ENCODE measurements around the gene RFPL4AL1.
"Not testable (repeated sequence)": the region's sequence is repeated elsewhere in the genome, so short reads cannot be mapped to it uniquely, and the experiment has no call there.

Gene RFPL4AL1

GRCh38 chr19:55768818-55769217 lies at the start of gene RFPL4AL1:
Gene RFPL4AL1 (plus strand): TSS chr19:55769118. CDS start chr19:55771805, 2,687 bp downstream.
- not testable (repeated sequence) for DNase-seq

DNA sequence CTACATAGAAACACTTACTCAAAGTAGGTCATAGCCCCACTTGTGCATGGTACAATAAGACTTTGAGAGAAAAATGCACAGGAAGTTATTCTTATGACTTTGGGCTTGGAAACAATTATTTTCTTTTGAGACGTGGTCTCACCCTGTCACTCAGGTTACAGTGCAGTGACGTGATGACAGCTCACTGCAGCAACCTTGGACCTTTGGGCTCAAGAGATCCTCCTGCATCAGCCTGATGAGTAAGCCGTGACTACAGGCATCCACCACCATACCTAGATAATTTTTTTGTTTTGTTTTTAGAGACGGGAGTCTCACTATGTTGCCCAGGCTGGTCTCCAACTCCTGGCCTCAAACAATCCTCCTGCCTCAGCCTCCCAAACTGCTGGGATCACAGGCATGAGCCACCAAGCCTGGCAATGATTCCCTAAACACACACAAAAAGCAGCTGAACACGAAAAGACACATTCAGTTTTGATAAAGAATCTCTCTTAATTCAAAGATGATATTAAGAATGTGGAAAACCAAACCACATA lies 48.6 kb upstream of the RFPL4AL1 start:
- DNase-seq: no peak

- DNase-seq: no peak
These were observed 48.1 kb upstream of the RFPL4AL1 start for GRCh38 chr19:55720801-55721200.

DNA sequence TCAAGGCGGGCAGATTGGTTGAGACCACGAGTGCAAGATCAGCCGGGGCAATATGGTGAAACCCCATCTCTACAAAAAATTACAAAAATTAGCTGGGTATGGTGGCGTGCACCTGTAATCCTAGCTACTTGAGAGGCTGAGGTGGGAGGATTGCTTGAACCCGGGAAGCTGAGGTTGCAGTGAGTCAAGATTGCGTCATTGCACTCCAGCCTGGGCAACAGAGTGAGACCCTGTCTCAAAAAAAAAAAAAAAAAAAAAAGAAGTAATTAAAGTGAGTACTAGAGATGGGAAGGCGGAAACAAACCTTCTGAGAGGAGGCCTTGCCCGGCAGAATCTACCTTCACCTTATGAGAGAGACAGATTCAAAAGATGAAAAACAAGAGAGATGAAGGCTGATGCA lies 45.4 kb upstream of the RFPL4AL1 start:
- no peak for DNase-seq

GRCh38 chr19:55730378-55730777 lies 38.5 kb upstream of the RFPL4AL1 start:
- DNase-seq: not testable (repeated sequence)

DNA sequence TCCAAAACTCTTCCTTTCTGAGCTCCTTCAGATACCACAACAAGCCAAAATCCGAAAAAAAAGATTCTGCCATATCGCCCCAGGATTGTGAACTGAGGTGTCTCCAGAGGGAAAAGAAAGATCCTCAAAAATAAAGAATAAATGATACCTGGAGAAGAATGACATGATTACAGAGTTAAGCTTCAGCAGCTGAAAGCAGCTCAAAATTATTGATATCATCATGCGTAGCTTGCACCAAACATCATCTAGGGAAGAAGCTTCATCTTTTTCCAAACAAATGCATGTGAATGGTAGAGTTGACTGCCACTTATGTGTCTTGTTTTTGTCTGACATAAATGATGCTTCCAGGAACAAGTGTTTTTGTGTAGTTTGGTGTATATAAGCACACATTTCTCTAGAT lies 30.6 kb upstream of the RFPL4AL1 start, which contains the start of gene NLRP9:
NLRP9 (minus strand) TSS at position 101 of the 400 bp plus-strand sequence; CDS start at position 73, 28 bp downstream.
- no peak for DNase-seq

- no peak for DNase-seq
These were observed 18.2 kb upstream of the RFPL4AL1 start for GRCh38 chr19:55750715-55751114.

- no peak for DNase-seq
These were observed 15.5 kb upstream of the RFPL4AL1 start for GRCh38 chr19:55753401-55753800.

GRCh38 chr19:55756808-55757207 lies 12.1 kb upstream of the RFPL4AL1 start:
- DNase-seq: not testable (repeated sequence)

DNA sequence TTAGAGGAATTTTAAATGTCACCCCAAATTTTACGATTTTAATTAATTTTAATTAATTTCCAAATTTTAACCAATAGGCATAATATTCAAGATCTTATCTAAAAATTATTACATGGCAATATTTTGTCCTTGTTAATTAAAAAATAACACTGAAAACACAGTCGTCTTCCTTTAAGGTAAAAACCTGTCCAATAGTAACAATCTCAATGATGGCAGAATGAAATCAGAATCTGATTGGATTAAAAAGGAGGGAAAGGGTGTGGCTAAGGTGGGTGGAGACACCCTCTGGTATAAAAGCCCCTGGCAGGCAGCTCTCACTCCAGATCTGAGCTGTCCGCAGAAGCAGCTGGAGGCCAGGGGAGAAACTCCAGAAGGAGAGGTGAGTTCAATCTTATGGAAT lies 10.1 kb upstream of the RFPL4AL1 start, which contains the start of gene RFPL4A:
RFPL4A (plus strand) TSS at position 301 of the 400 bp plus-strand sequence. CDS start 2,704 bp downstream, outside the sequence.
- not testable (repeated sequence) for DNase-seq

DNA sequence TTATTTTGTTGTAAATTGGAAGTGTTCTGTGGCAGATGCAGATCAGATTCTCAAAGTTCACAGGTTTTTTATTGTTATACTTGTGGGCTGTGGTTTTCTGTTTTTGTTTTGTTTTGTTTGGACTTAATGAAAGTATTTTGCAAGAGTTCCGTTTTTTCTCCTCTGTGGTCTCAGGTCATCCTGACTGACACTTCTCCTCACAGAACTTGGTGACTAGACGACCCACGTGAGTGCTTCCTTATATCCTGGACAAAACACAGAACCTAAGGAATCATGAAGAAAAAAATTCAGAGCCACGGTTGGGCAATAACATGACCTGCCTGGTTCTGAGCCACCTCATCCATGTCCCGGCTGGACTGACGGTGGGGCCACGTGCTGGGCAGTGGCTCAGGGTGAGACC lies 2.5 kb upstream of the RFPL4AL1 start:
- DNase-seq: no peak

GRCh38 chr19:55769632-55770031 lies 714 bp downstream of the RFPL4AL1 start:
- DNase-seq: not testable (repeated sequence)

DNA sequence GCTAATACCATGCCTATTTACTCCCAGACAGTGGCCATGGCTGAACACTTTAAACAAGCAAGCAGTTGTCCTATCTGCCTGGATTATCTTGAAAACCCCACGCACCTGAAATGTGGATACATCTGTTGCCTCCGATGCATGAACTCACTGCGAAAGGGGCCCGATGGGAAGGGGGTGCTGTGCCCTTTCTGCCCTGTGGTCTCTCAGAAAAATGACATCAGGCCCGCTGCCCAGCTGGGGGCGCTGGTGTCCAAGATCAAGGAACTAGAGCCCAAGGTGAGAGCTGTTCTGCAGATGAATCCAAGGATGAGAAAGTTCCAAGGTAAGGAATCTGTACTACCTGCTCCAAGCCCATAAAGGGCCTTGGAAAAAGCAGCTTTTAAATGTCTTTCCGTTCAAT lies 8.6 kb downstream of the RFPL4AL1 start:
- DNase-seq: no peak

- DNase-seq: no peak
These were observed 9.4 kb downstream of the RFPL4AL1 start for GRCh38 chr19:55778331-55778730.

- no peak for DNase-seq
These were observed 12.2 kb downstream of the RFPL4AL1 start for GRCh38 chr19:55781112-55781511.

- no peak for DNase-seq
These were observed 26.1 kb downstream of the RFPL4AL1 start for GRCh38 chr19:55795021-55795420.

- DNase-seq: no peak
These were observed 32.5 kb downstream of the RFPL4AL1 start for GRCh38 chr19:55801416-55801815.

- no peak for DNase-seq
These were observed 33.4 kb downstream of the RFPL4AL1 start for GRCh38 chr19:55802281-55802680.

- DNase-seq: peak; percentile 98
These were observed 40.6 kb downstream of the RFPL4AL1 start for GRCh38 chr19:55809381-55810058.

DNA sequence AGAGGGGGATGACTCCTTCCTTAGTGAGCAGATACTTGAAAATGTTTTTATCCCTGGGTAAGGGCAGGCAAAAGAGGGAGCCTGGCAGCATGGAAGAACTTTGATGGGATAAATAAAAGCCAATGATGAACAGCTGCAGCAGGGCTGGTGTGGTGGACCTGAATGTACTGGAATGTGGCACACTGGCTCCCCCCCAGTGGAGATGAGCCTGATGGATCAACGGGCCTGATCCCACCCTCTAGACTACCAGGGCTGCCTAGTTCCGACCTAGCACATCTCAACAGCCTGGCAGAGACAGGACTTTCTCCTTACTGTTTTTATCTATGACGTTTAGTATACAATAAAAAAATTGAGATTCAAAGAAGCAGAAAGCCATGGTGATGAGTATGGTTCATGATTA lies 42.4 kb downstream of the RFPL4AL1 start:
- no peak for DNase-seq

DNA sequence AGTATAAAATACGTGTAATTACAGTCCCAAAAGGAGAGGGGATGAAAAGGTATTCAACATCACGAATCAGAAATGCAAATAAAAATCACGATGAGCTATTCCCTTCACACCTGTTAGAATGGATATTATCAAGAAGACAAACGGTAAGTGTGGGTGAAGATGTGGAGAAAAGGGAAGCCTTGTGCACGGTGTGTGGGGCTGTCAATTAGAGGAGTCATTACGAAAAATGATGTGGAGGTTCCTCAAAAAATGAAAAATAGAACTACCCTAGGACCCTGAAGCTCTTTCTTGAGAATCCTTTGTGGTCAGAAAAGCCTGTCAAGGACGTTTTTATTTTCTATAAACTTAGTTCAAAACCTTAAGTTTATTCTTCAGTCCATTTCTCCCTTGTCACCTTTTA lies 43.5 kb downstream of the RFPL4AL1 start:
- DNase-seq: no peak

DNA sequence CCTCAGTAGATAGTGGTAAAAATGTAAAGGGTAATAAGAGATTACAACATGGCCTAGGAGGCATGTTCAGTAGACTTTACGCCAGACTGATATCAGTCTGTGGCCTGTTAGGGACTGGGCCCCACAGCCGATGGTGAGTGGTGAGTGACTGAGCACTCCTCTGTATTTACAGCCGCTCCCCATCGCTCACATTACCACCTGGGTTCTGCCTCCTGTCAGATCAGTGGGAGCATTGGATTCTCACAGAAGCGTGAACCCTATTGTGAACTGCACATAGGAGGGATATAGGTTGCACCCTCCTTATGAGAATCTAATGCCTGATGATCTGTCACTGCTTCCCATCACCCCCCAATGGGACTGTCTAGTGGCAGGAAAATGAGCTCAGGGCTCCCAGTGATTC lies 45.0 kb downstream of the RFPL4AL1 start:
- no peak for DNase-seq

DNA sequence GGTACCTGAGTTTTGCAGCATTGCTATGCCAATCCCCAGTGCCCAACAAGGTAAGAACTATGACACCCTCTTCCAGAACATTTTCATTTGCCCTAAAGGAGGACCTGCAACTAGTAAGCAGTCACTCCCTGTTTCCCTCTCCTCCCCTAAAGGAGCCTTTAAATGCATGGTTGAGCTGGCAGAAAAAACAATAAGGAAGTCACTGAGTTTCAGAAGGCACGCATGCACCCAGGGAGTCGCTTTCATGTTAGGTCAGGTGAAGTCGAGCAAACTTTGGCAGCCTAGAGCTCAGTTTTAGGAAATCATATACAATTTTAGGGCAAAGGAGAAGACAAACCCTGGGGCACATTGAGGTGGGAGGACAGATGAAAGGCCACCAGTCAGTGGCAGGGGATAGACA lies 51.1 kb downstream of the RFPL4AL1 start:
- DNase-seq: no peak

Data from NCI-H1105 treated with DMSO at 0.1 percent for 48 hours (cell line).